Neural crest cell (in vitro differentiated cells): ENCODE measurements around the gene FIBCD1. TPM values are rescaled to one million over a fixed set of nuclear protein-coding genes. Genes with fewer than 3 reads are reported as not detected.

Experiments used
- DNase-seq: peaks from one replicate; pipeline ENCODE4 v3.0.0; 2021; ENCODE audit warnings: low read depth, mixed read lengths, low spot score
- H3K27ac Mint-ChIP-seq: one replicate; pipeline ENCODE4 v1.8.0; 2021; ENCODE audit warnings: mild to moderate bottlenecking, mixed read lengths; ENCODE audit not compliant: unreplicated experiment
- H3K27me3 Mint-ChIP-seq: 2 replicates; pipeline ENCODE4 v1.8.0; 2021; ENCODE audit warnings: low read depth, mild to moderate bottlenecking, mixed read lengths
- H3K36me3 Mint-ChIP-seq: 2 replicates; pipeline ENCODE4 v1.8.0; 2021; ENCODE audit warnings: low read depth, mild to moderate bottlenecking, mixed read lengths
- H3K4me1 Mint-ChIP-seq: 2 replicates; pipeline ENCODE4 v1.8.0; 2021; ENCODE audit warnings: mixed read lengths
- H3K4me3 Mint-ChIP-seq: one replicate; pipeline ENCODE4 v1.8.0; 2021; ENCODE audit warnings: mild to moderate bottlenecking, mixed read lengths
- H3K9me3 Mint-ChIP-seq: 2 replicates; pipeline ENCODE4 v1.8.0; 2021; ENCODE audit warnings: mixed read lengths
- CTCF ChIP-seq: fragments of 200-600 bp; sonication (generic); conservative IDR thresholded peaks from 2 replicates; pipeline ENCODE4 v1.5.0; 2021; ENCODE audit warnings: antibody characterized with exemption, mild to moderate bottlenecking
- total RNA-seq: library from RNA; stranded (reverse); gene quantifications from 2 replicates; pipeline ENCODE4 v1.2.1, GENCODE V29; 2021

FIBCD1 gene
- total RNA-seq, 1 donor from 2014 or later, result 0.23 TPM

DNA sequence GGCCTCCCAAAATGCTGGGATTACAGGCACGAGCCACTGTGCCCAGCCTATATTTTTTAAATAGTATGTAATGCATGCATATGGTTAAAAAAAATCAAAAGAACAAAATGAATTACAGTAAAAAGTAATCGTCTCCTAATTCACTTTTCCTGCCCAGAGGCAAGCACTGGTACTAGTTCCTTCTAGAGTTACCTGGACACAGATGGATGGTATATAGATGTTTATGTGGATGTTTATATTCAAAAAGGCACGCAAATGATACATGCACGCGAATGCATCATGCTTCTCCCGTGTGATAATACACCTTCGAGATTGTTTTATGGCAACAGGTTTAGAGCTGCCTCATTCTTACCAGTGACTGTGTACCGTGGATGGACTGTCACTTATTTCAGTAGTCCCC, 82.6 kb downstream of the FIBCD1 start:
- Mint-ChIP-seq H3K4me3 (no peak overlapping the region), H3K9me3 (no peaks in the 10 kb centered on the region), H3K36me3 (peaks cover 6% of the 10 kb centered on the region), H3K27ac (no peak overlapping the region), H3K27me3 (no peaks in the 10 kb centered on the region), H3K4me1 (peaks cover 29% of the 10 kb centered on the region)
- no peak for DNase-seq
- no peak for TF ChIP-seq CTCF

DNA sequence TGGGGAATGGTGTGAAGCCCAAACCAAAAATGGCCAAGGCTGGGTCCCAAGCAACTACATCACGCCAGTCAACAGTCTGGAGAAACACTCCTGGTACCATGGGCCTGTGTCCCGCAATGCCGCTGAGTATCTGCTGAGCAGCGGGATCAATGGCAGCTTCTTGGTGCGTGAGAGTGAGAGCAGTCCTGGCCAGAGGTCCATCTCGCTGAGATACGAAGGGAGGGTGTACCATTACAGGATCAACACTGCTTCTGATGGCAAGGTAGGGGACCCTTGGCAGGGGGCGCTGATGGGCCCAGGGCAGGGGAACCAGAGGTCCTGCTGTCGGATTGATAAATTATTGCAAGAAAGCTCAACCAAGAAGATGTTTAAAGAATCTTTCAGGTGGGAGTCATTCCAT, 84.2 kb downstream of the FIBCD1 start:
- no peak overlapping the region for H3K4me3 Mint-ChIP-seq
- H3K36me3 Mint-ChIP-seq, result peaks cover 6% of the 10 kb centered on the region
- H3K27ac Mint-ChIP-seq, result peak overlapping the region; percentile 81
- H3K9me3 Mint-ChIP-seq, result no peaks in the 10 kb centered on the region
- peaks cover 17% of the 10 kb centered on the region for H3K4me1 Mint-ChIP-seq
- TF ChIP-seq CTCF, result no peak
- DNase-seq, result no peak
- no peaks in the 10 kb centered on the region for H3K27me3 Mint-ChIP-seq

DNA sequence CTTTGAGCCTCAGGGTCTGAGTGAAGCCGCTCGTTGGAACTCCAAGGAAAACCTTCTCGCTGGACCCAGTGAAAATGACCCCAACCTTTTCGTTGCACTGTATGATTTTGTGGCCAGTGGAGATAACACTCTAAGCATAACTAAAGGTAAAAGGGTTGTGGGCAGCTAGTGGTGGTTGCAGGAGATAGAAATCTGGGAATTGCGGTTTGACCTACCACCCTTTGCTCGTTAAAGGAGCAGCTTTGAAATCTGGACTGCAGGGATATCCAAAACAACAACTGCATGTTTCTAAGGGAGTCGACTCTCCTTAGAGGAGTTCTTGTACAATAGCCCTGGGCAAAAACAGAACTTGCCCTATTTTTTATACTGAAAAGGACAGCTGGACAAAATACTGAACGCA, 85.0 kb downstream of the FIBCD1 start:
- no peak for TF ChIP-seq CTCF
- peaks cover 18% of the 10 kb centered on the region for H3K4me1 Mint-ChIP-seq
- H3K27me3 Mint-ChIP-seq, result no peaks in the 10 kb centered on the region
- H3K36me3 Mint-ChIP-seq, result peaks cover 6% of the 10 kb centered on the region
- no peak overlapping the region for H3K27ac Mint-ChIP-seq
- no peak for DNase-seq
- no peak overlapping the region for H3K4me3 Mint-ChIP-seq
- H3K9me3 Mint-ChIP-seq, result no peaks in the 10 kb centered on the region

DNA sequence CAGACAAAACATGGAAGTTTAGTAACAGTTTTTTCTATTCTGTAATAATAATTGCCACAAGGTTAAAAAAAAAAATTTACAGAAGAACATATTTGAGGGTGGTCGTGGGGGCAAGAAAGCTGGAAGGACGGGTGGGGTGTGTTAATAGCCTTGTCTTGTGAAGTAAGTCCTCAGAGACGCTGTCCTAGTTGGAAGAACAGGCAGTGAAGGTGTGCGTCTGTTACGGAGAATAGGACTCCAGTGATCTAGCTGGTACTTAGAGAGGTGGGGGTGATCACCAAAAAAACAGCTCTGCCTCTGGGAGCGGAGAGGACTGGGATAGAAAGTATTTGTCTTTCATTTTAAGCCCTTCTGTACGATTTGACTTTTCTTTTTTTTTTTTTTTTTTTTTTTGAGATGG, 86.2 kb downstream of the FIBCD1 start:
- Mint-ChIP-seq H3K27ac (no peak overlapping the region), H3K27me3 (no peaks in the 10 kb centered on the region)

More for the DNA sequence above, 86.2 kb downstream of the FIBCD1 start:
- no peak overlapping the region for H3K4me3 Mint-ChIP-seq
- no peaks in the 10 kb centered on the region for H3K9me3 Mint-ChIP-seq
- H3K36me3 Mint-ChIP-seq, result peaks cover 6% of the 10 kb centered on the region
- no peak for DNase-seq
- TF ChIP-seq CTCF, result no peak
- H3K4me1 Mint-ChIP-seq, result peaks cover 17% of the 10 kb centered on the region

Other genes starting within 250 kb of the FIBCD1 start
- gene EXOSC2, start 245.5 kb downstream of the FIBCD1 start, total RNA-seq, result 98.8 and 103 TPM in 2 replicates
- gene ABL1, start 104.0 kb downstream of the FIBCD1 start, total RNA-seq, result 88.9 and 91.0 TPM in 2 replicates
- not detected in 2 replicates for gene QRFP, start 42.4 kb downstream of the FIBCD1 start, total RNA-seq
- gene LAMC3, start 69.9 kb upstream of the FIBCD1 start, total RNA-seq, result 2.8 and 4.0 TPM in 2 replicates
- gene AIF1L, start 157.3 kb upstream of the FIBCD1 start, total RNA-seq, result 118 and 122 TPM in 2 replicates
- gene NUP214, start 186.3 kb upstream of the FIBCD1 start, total RNA-seq, result 72.3 and 77.9 TPM in 2 replicates